Testis (tissue), 2 donors: ENCODE results near the gene CLDN10.

Source experiments
- POLR2A ChIP-seq: fragments of 450-650 bp; IDR thresholded peaks from one replicate; pipeline ENCODE4 v1.6.1; 2017; ENCODE audit warnings: antibody characterized with exemption, mild to moderate bottlenecking, moderate library complexity
- TF ChIP-seq, protein P1 (sequence below), 3 experiments: fragments of 450-650 bp in 2 of 3; fragments of 200-600 bp in 1 of 3; sonication (generic) in 1 of 3; IDR thresholded peaks; one replicate each; pipeline ENCODE4 v1.5.1; 2016 to 2019; ENCODE audit warnings: antibody characterized with exemption in 3 of 3, mild to moderate bottlenecking in 2 of 3, moderate library complexity in 1 of 3

DNA sequence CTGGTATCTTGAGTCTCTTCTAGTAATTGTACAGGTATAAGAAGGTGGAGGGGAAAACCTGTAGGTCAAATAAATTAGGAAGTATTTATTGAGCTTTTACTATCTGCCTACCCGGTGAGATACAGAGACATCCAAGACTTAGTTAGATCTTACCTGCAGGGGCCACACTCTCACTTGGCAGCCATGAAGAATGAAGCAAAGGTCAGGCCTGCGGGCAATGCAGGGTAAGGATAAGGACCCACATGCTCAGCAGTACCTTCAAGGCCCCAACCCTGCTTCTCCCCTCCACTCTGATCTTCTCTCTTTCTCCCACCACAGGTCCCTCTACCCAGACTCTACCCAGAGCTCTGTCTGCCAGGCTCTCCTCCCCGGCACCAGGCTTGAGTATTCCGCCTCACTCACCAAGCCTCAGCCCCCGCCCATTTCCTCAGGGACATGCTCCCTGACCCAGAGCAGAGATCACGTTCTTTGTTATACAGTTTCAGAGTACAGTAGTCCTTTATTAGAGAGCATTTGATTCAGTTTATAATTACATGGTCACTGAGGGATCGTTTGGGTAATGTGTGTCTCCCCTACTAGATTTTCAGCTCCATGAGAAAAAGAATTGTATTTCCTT is 18.9 kb upstream of the CLDN10 start:
- no peak for TF ChIP-seq POLR2A
- TF ChIP-seq, protein P1, sequence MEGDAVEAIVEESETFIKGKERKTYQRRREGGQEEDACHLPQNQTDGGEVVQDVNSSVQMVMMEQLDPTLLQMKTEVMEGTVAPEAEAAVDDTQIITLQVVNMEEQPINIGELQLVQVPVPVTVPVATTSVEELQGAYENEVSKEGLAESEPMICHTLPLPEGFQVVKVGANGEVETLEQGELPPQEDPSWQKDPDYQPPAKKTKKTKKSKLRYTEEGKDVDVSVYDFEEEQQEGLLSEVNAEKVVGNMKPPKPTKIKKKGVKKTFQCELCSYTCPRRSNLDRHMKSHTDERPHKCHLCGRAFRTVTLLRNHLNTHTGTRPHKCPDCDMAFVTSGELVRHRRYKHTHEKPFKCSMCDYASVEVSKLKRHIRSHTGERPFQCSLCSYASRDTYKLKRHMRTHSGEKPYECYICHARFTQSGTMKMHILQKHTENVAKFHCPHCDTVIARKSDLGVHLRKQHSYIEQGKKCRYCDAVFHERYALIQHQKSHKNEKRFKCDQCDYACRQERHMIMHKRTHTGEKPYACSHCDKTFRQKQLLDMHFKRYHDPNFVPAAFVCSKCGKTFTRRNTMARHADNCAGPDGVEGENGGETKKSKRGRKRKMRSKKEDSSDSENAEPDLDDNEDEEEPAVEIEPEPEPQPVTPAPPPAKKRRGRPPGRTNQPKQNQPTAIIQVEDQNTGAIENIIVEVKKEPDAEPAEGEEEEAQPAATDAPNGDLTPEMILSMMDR (IDR thresholded peaks at IDR 0.05): no peak
